Natural killer cell (primary cell): ENCODE results near the gene ATF7. TPM values are rescaled to one million over a fixed set of nuclear protein-coding genes. Genes with fewer than 3 reads are reported as not detected.

Experiments
- ATAC-seq, 3 donors: fragments of 150-1000 bp in 2 of 3; fragments of 200-7000 bp in 1 of 3; cut with Tn5 transposase; 1 replicate in 1 of 3; 2 replicates in 2 of 3; pipeline ENCODE4 v1.10.0; 2021; ENCODE audit warnings: mild to moderate bottlenecking in 2 of 3, moderate library complexity in 2 of 3
- DNase-seq, 2 donors: peaks; one replicate each; pipeline versions ENCODE4 v3.0.0 to v3.0.0-alpha.2; 2013 to 2021; ENCODE audit warnings: mixed read lengths in 1 of 2
- H3K27ac ChIP-seq: one replicate; pipeline ENCODE4 v1.5.1; 2013; ENCODE audit warnings: mild to moderate bottlenecking, low read length
- H3K27me3 ChIP-seq: one replicate; pipeline ENCODE4 v1.6.1; 2013; ENCODE audit warnings: low read length; ENCODE audit not compliant: control insufficient read depth, insufficient read depth
- H3K36me3 ChIP-seq: one replicate; pipeline ENCODE4 v1.6.1; 2013; ENCODE audit warnings: low read length; ENCODE audit not compliant: control insufficient read depth, insufficient read depth
- H3K4me1 ChIP-seq: one replicate; pipeline ENCODE4 v1.6.1; 2013; ENCODE audit warnings: low read length; ENCODE audit not compliant: control insufficient read depth, insufficient read depth
- H3K4me3 ChIP-seq: one replicate; pipeline ENCODE4 v1.5.1; 2013; ENCODE audit warnings: low read length
- H3K9me3 ChIP-seq: one replicate; pipeline ENCODE4 v1.6.1; 2013; ENCODE audit warnings: low read length; ENCODE audit not compliant: control insufficient read depth, insufficient read depth
- H3K27ac Mint-ChIP-seq, 2 donors: one replicate each; pipeline ENCODE4 v1.8.0; 2022; ENCODE audit warnings: mild to moderate bottlenecking in 2 of 2, mixed read lengths in 2 of 2, moderate library complexity in 1 of 2
- H3K27me3 Mint-ChIP-seq, 2 donors: one replicate each; pipeline ENCODE4 v1.8.0; 2022; ENCODE audit warnings: low read depth in 2 of 2, mixed read lengths in 2 of 2
- H3K36me3 Mint-ChIP-seq: one replicate; pipeline ENCODE4 v1.8.0; 2022; ENCODE audit warnings: mixed read lengths
- H3K4me1 Mint-ChIP-seq, 2 donors: one replicate each; pipeline ENCODE4 v1.8.0; 2022; ENCODE audit warnings: mixed read lengths in 2 of 2
- H3K4me3 Mint-ChIP-seq: one replicate; pipeline ENCODE4 v1.8.0; 2022; ENCODE audit warnings: mild to moderate bottlenecking, moderate library complexity, mixed read lengths
- H3K9me3 Mint-ChIP-seq, 2 donors: one replicate each; pipeline ENCODE4 v1.8.0; 2022; ENCODE audit warnings: mixed read lengths in 2 of 2
- CTCF ChIP-seq: fragments of 200-600 bp; IDR thresholded peaks from one replicate; pipeline ENCODE4 v1.8.0; 2022; ENCODE audit warnings: antibody characterized with exemption
- WGBS: methylation state at CpG from one replicate; pipeline ENCODE4 v1.1.7; 2013; ENCODE audit warnings: missing lambda C conversion rate; ENCODE audit not compliant: insufficient coverage; 5-methylcytosine and 5-hydroxymethylcytosine counted together
- intact Hi-C: fragments of 100-400 bp; cut with micrococcal nuclease; formaldehyde crosslinking; loops from one replicate; pipeline ENCODE4 v1.14.2; 2022
- total RNA-seq, 4 donors: library from RNA; stranded (reverse); fragments of 120-200 nt in 1 of 4; gene quantifications; one replicate each; pipeline versions ENCODE4 v1.2.3 to v1.2.4, GENCODE V29; 2013 to 2022

Gene ATF7
- 10 to 100 TPM; 32.3 to 42.3 (median 34.9) TPM for total RNA-seq
- 16.4 TPM for total RNA-seq (2013)

GRCh38 chr12:53625946-53626701, at the start of gene ATF7:
Gene ATF7, minus strand, starts transcription at chr12:53626382. Its CDS starts 25,382 bp downstream, at chr12:53601000.
- peak within 1 kb of the TSS; percentile 94 to 95 for H3K27ac Mint-ChIP-seq
- ATAC-seq (peak; percentile 91 to 98 (median 94)), DNase-seq (peak; percentile 98 to 99)
- H3K9me3 ChIP-seq, result no peaks in the 10 kb centered on the region
- peaks cover 40 to 43% of the 10 kb centered on the region in 2 donors for H3K4me1 Mint-ChIP-seq
- WGBS, result under 1% methylated on average over 43 of the region's 48 CpGs
- peaks cover 8% of the 10 kb centered on the region for H3K4me1 ChIP-seq
- H3K36me3 ChIP-seq, result no peaks in the 10 kb centered on the region
- H3K4me3 ChIP-seq, result peak within 1 kb of the TSS; percentile 68
- intact Hi-C loops, result loop anchor here (2.0 kb wide), 1 partner anchor 51 kb away; the partner anchor contains the start of gene ATP5MC2
- peak within 1 kb of the TSS; percentile 100 for H3K4me3 Mint-ChIP-seq
- peak within 1 kb of the TSS; percentile 85 for H3K27ac ChIP-seq
- TF ChIP-seq CTCF, result no peak
- no peaks in the 10 kb centered on the region for H3K27me3 ChIP-seq
- no peaks in the 10 kb centered on the region for H3K36me3 Mint-ChIP-seq
- no peaks in the 10 kb centered on the region for H3K9me3 Mint-ChIP-seq
- no peaks in the 10 kb centered on the region for H3K27me3 Mint-ChIP-seq

GRCh38 chr12:53674977-53675700, 49.0 kb upstream of the ATF7 start:
- peak overlapping the region; percentile 76 for H3K27ac ChIP-seq
- DNase-seq (no peak), ATAC-seq (no peak)
- 32% methylated on average over 8 of the region's 8 CpGs for WGBS
- Mint-ChIP-seq H3K4me3 (peak overlapping the region; percentile 86), H3K4me1 (peaks cover 27 to 29% of the 10 kb centered on the region in 2 donors), H3K36me3 (no peaks in the 10 kb centered on the region), H3K27ac (peak overlapping the region; percentile 85 to 86), H3K27me3 (peaks cover 9 to 12% of the 10 kb centered on the region in 2 donors), H3K9me3 (no peaks in the 10 kb centered on the region)
- intact Hi-C loops, result no loop called here
- peaks cover 12% of the 10 kb centered on the region for H3K27me3 ChIP-seq
- peaks cover 24% of the 10 kb centered on the region for H3K4me1 ChIP-seq
- TF ChIP-seq CTCF, result no peak
- H3K4me3 ChIP-seq, result peak overlapping the region; percentile 94
- no peaks in the 10 kb centered on the region for H3K9me3 ChIP-seq
- peaks cover 20% of the 10 kb centered on the region for H3K36me3 ChIP-seq

- ATAC-seq (no peak), DNase-seq (no peak)
- no peak overlapping the region for H3K4me3 ChIP-seq
- Mint-ChIP-seq H3K36me3 (no peaks in the 10 kb centered on the region), H3K27me3 (no peaks in the 10 kb centered on the region), H3K27ac (peak overlapping the region in 1 of 2 donors; percentile 13), H3K4me3 (no peak overlapping the region), H3K9me3 (no peaks in the 10 kb centered on the region), H3K4me1 (peaks cover 21 to 25% of the 10 kb centered on the region in 2 donors)
- H3K27ac ChIP-seq, result no peak overlapping the region
- peaks cover 9% of the 10 kb centered on the region for H3K4me1 ChIP-seq
- H3K36me3 ChIP-seq, result peaks cover 47% of the 10 kb centered on the region
- TF ChIP-seq CTCF, result no peak
- intact Hi-C loops, result no loop called here
- no peaks in the 10 kb centered on the region for H3K9me3 ChIP-seq
- no peaks in the 10 kb centered on the region for H3K27me3 ChIP-seq
Measured at GRCh38 chr12:53670971-53671370, 44.8 kb upstream of the ATF7 start.
